HCT116 (cell line): Measurements from ENCODE around the gene CARD10. TPM values are rescaled to one million over a fixed set of nuclear protein-coding genes. Genes with fewer than 3 reads are reported as not detected.

Source experiments
- ATAC-seq: fragments of 200-7000 bp; cut with Tn5 transposase; 2 replicates; pipeline ENCODE4 v1.9.1; 2020; ENCODE audit warnings: mild to moderate bottlenecking, moderate library complexity
- BruUV-seq: library from RNA; stranded (reverse); fragments of 400-500 nt; replicated peaks from 2 replicates; lab custom pipeline; 2021; lab: Mats Ljungman, UMichigan
- CTCF ChIA-PET: fragments of 300-600 bp; sonication (Branson Sonifier 250); formaldehyde crosslinking; loops from one replicate; lab custom pipeline; 2021; ENCODE audit warnings: antibody characterized with exemption; lab: Charles Lee
- POLR2A ChIA-PET: fragments of 300-600, 350-600 bp; sonication (Branson Sonifier 250); formaldehyde crosslinking; loops from one replicate; lab custom pipeline; 2021; ENCODE audit warnings: antibody characterized with exemption; lab: Charles Lee
- RAD21 ChIA-PET, 2 experiments: fragments of 300-600 bp; sonication (Branson Sonifier 250); formaldehyde crosslinking; loops; one replicate each; lab custom pipeline; 2023; ENCODE audit warnings: low total read pairs in 2 of 2; ENCODE audit not compliant: uncharacterized antibody in 2 of 2, unreplicated experiment in 2 of 2, low non-redundant PET in 1 of 2; lab: Charles Lee
- DNase-seq: peaks from one replicate; pipeline ENCODE4 v3.0.0-alpha.2; 2010; ENCODE audit warnings: low read depth, low spot score
- H2AFZ ChIP-seq: fragments of 200-600 bp; shearing (Covaris generic), sonication (generic); 2 replicates; pipeline ENCODE4 v1.6.1; 2017; ENCODE audit warnings: low read depth, mixed run types, mixed read lengths, antibody characterized with exemption, low read length; ENCODE audit not compliant: poor library complexity, severe bottlenecking
- H3K27ac ChIP-seq: 2 replicates; pipeline ENCODE4 v1.5.1; 2012; ENCODE audit warnings: low read depth, low read length
- H3K27me3 ChIP-seq: fragments of 200-600 bp; sonication (generic); 2 replicates; pipeline ENCODE4 v1.6.1; 2016; ENCODE audit warnings: mixed run types, low read length, mixed read lengths; ENCODE audit not compliant: insufficient read depth
- H3K36me3 ChIP-seq, 2 experiments: fragments of 200-500 bp in 1 of 2; fragments of 200-600 bp in 1 of 2; sonication (Bioruptor generic) in 1 of 2; sonication (generic) in 1 of 2; 2 replicates each; pipeline versions ENCODE4 v1.5.1 to v1.6.1; 2014 to 2016; ENCODE audit warnings: low read length in 2 of 2, inconsistent platforms in 1 of 2, mixed read lengths in 1 of 2, mixed run types in 1 of 2; ENCODE audit not compliant: insufficient read depth in 2 of 2, control insufficient read depth in 1 of 2
- H3K4me1 ChIP-seq, 2 experiments: fragments of 200-600 bp in 1 of 2; sonication (generic) in 1 of 2; 2 replicates each; pipeline versions ENCODE4 v1.5.1 to v1.6.1; 2012 to 2017; ENCODE audit warnings: low read length in 2 of 2, inconsistent platforms in 1 of 2, mild to moderate bottlenecking in 1 of 2, mixed read lengths in 1 of 2, mixed run types in 1 of 2, moderate library complexity in 1 of 2; ENCODE audit not compliant: insufficient read depth in 2 of 2, control insufficient read depth in 1 of 2
- H3K4me2 ChIP-seq: fragments of 200-600 bp; sonication (generic); 2 replicates; pipeline ENCODE4 v1.6.1; 2017; ENCODE audit warnings: mixed run types, low read length, mixed read lengths
- H3K4me3 ChIP-seq, 2 experiments: fragments of 200-600 bp in 1 of 2; sonication (generic) in 1 of 2; replicated peaks in 1 of 2; 2 replicates each; pipeline ENCODE4 v1.5.1; 2011 to 2016; ENCODE audit warnings: low read length in 2 of 2, control low read depth in 1 of 2, low read depth in 1 of 2, mild to moderate bottlenecking in 1 of 2, mixed read lengths in 1 of 2, mixed run types in 1 of 2
- H3K79me2 ChIP-seq: fragments of 200-600 bp; sonication (generic); 2 replicates; pipeline ENCODE4 v1.6.1; 2017; ENCODE audit warnings: mild to moderate bottlenecking, mixed run types, low read length, moderate library complexity, mixed read lengths; ENCODE audit not compliant: insufficient read depth
- H3K9ac ChIP-seq: fragments of 200-600 bp; sonication (generic); 2 replicates; pipeline ENCODE4 v1.6.1; 2016; ENCODE audit warnings: low read length, mixed read lengths
- H3K9me2 ChIP-seq: fragments of 200-600 bp; sonication (generic), shearing (Covaris generic); 2 replicates; pipeline ENCODE4 v1.6.1; 2017; ENCODE audit warnings: mixed run types, mild to moderate bottlenecking, moderate library complexity; ENCODE audit not compliant: insufficient read depth
- H3K9me3 ChIP-seq, 2 experiments: fragments of 200-500 bp in 1 of 2; fragments of 200-600 bp in 1 of 2; sonication (Bioruptor generic) in 1 of 2; sonication (generic) in 1 of 2; 2 replicates each; pipeline ENCODE4 v1.6.1; 2014 to 2017; ENCODE audit warnings: low read length in 2 of 2, mixed read lengths in 2 of 2, inconsistent platforms in 1 of 2, low read depth in 1 of 2, mild to moderate bottlenecking in 1 of 2, mixed run types in 1 of 2, moderate library complexity in 1 of 2; ENCODE audit not compliant: control insufficient read depth in 1 of 2, insufficient read depth in 1 of 2
- H4K20me1 ChIP-seq: fragments of 200-600 bp; sonication (generic), shearing (Covaris generic); 2 replicates; pipeline ENCODE4 v1.6.1; 2017; ENCODE audit warnings: mixed run types, mild to moderate bottlenecking, moderate library complexity; ENCODE audit not compliant: insufficient read depth
- ATF3 ChIP-seq: IDR thresholded peaks from 2 replicates; pipeline ENCODE4 v1.6.1; 2012
- CEBPB ChIP-seq: IDR thresholded peaks from 2 replicates; pipeline ENCODE4 v1.6.1; 2012; ENCODE audit warnings: low read depth
- CTCF ChIP-seq, 3 experiments: fragments of 200-600 bp in 1 of 3; sonication (generic) in 1 of 3; IDR thresholded peaks in 2 of 3; conservative IDR thresholded peaks in 1 of 3; 2 replicates each; pipeline ENCODE4 v1.5.1; 2012 to 2017; ENCODE audit warnings: low read depth in 2 of 3, low read length in 2 of 3, antibody characterized with exemption in 1 of 3, borderline replicate concordance in 1 of 3, control low read depth in 1 of 3, mild to moderate bottlenecking in 1 of 3, mixed read lengths in 1 of 3, mixed run types in 1 of 3, moderate library complexity in 1 of 3; ENCODE audit not compliant: insufficient read depth in 1 of 3
- ELF1 ChIP-seq: IDR thresholded peaks from 2 replicates; pipeline ENCODE4 v1.6.1; 2012; ENCODE audit warnings: low read depth, borderline replicate concordance
- EZH2phosphoT487 ChIP-seq: fragments of 200-600 bp; IDR thresholded peaks from 2 replicates; pipeline ENCODE4 v1.6.1; 2018; ENCODE audit warnings: antibody characterized with exemption, borderline replicate concordance
- FOSL1 ChIP-seq: IDR thresholded peaks from 2 replicates; pipeline ENCODE4 v1.6.1; 2012; ENCODE audit warnings: low read depth
- JUND ChIP-seq: IDR thresholded peaks from 2 replicates; pipeline ENCODE4 v1.6.1; 2012
- POLR2A ChIP-seq: IDR thresholded peaks from 2 replicates; pipeline ENCODE4 v1.7.0; 2011; ENCODE audit warnings: borderline replicate concordance; ENCODE audit not compliant: insufficient read depth, insufficient read length; ENCODE audit errors: extremely low read depth
- POLR2AphosphoS5 ChIP-seq: IDR thresholded peaks from 2 replicates; pipeline ENCODE4 v1.6.1; 2011; ENCODE audit warnings: mild to moderate bottlenecking, low read depth, low read length, moderate library complexity
- RAD21 ChIP-seq: IDR thresholded peaks from 2 replicates; pipeline ENCODE4 v1.6.1; 2012; ENCODE audit warnings: low read depth, mild to moderate bottlenecking
- REST ChIP-seq: IDR thresholded peaks from 2 replicates; pipeline ENCODE4 v1.6.1; 2012; ENCODE audit warnings: low read depth
- SIN3A ChIP-seq: IDR thresholded peaks from 2 replicates; pipeline ENCODE4 v1.6.1; 2012; ENCODE audit warnings: low read depth
- SRF ChIP-seq: IDR thresholded peaks from 2 replicates; pipeline ENCODE4 v1.6.1; 2012; ENCODE audit warnings: low read depth
- TCF7L2 ChIP-seq: IDR thresholded peaks from 2 replicates; pipeline ENCODE4 v1.7.0; 2011; ENCODE audit warnings: borderline replicate concordance, inconsistent platforms; ENCODE audit not compliant: insufficient read depth, insufficient read length; ENCODE audit errors: extremely low read depth
- YY1 ChIP-seq: IDR thresholded peaks from 2 replicates; pipeline ENCODE4 v1.6.1; 2011; ENCODE audit warnings: low read length, low read depth, moderate library complexity, mild to moderate bottlenecking; ENCODE audit not compliant: insufficient replicate concordance; ENCODE audit errors: extremely low read depth
- ZBTB33 ChIP-seq: IDR thresholded peaks from 2 replicates; pipeline ENCODE4 v1.6.1; 2011; ENCODE audit warnings: mild to moderate bottlenecking, low read length, moderate library complexity; ENCODE audit not compliant: insufficient replicate concordance; ENCODE audit errors: extremely low read depth
- ZFX ChIP-seq: fragments of 450-650 bp; IDR thresholded peaks from 2 replicates; pipeline ENCODE4 v1.6.1; 2017
- ZNF274 ChIP-seq: fragments of 200-500 bp; sonication (Bioruptor generic); IDR thresholded peaks from 2 replicates; pipeline ENCODE4 v1.6.1; 2014; ENCODE audit warnings: mild to moderate bottlenecking, low read depth, low read length, inconsistent platforms
- intact Hi-C: fragments of 100-400 bp; cut with micrococcal nuclease; formaldehyde crosslinking; loops from 2 replicates; pipeline ENCODE4 v1.10.0; 2022
- total RNA-seq: library from RNA; stranded (reverse); gene quantifications from one replicate; pipeline ENCODE4 v1.2.1, GENCODE V29; 2021; ENCODE audit not compliant: unreplicated experiment

The CARD10 gene
- total RNA-seq, 1 experiment from 2014 or later: 32.0 TPM

- TF ChIP-seq ZBTB33 (no peak), POLR2AphosphoS5 (no peak), FOSL1 (no peak), JUND (no peak), SIN3A (no peak), YY1 (no peak), ELF1 (no peak), EZH2phosphoT487 (no peak), ZFX (no peak)
Measured at GRCh38 chr22:37453696-37454095, 65.5 kb downstream of the CARD10 start (continued).

- no peak for ATAC-seq
- ChIA-PET CTCF (no interaction called here), RAD21 (no interaction called here), POLR2A (interaction anchor here (0.8 kb wide), 1 partner anchor 9 kb away, joined by 3 read pairs; no protein-coding TSS in a partner anchor)
- H3K9ac ChIP-seq: no peak overlapping the region
- no peaks in the 10 kb centered on the region for H3K36me3 ChIP-seq
- H3K4me2 ChIP-seq: no peak overlapping the region
- H3K4me1 ChIP-seq: peaks cover 43 to 90% of the 10 kb centered on the region in 2 experiments
- intact Hi-C loops: no loop called here
- no peaks in the 10 kb centered on the region for H3K27me3 ChIP-seq
- TF ChIP-seq EZH2phosphoT487 (no peak), RAD21 (no peak), CTCF (IDR thresholded peaks at IDR 0.05 in 2 of 3, conservative IDR thresholded peaks at IDR 0.05 in 1 of 3; ENCODE audit: borderline replicate concordance in 1 of 3, insufficient read depth in 1 of 3, low read depth in 2 of 3, low read length in 2 of 3) (no peak), REST (no peak), POLR2A (no peak), CEBPB (no peak), FOSL1 (no peak), SRF (no peak), ZNF274 (no peak), ATF3 (no peak), JUND (no peak), TCF7L2 (no peak)
- H3K27ac ChIP-seq: no peak overlapping the region
- no peaks in the 10 kb centered on the region for H3K9me2 ChIP-seq
- no peak overlapping the region for H2AFZ ChIP-seq
- H3K79me2 ChIP-seq: no peaks in the 10 kb centered on the region
- BruUV-seq: no TSS peak
- no peak for DNase-seq
- H3K4me3 ChIP-seq: no peak overlapping the region
- no peaks in the 10 kb centered on the region for H3K9me3 ChIP-seq
- H4K20me1 ChIP-seq: no peaks in the 10 kb centered on the region
Measured at GRCh38 chr22:37451218-37451617, 68.0 kb downstream of the CARD10 start.
